HG03108 (cell line): ENCODE results near the gene LYPLAL1.
A peak's percentile ranks its signal among the peaks of the same experiment; 100 is the strongest.
"Not testable (repeated sequence)": the region's sequence is repeated elsewhere in the genome, so short reads cannot be mapped to it uniquely, and the experiment has no call there.

Experiments used
- ATAC-seq: cut with Tn5 transposase; IDR thresholded peaks from one replicate; pipeline ENCODE4 v1.9.1; 2021; ENCODE audit warnings: moderate library complexity; ENCODE audit not compliant: unreplicated experiment

Gene LYPLAL1

DNA sequence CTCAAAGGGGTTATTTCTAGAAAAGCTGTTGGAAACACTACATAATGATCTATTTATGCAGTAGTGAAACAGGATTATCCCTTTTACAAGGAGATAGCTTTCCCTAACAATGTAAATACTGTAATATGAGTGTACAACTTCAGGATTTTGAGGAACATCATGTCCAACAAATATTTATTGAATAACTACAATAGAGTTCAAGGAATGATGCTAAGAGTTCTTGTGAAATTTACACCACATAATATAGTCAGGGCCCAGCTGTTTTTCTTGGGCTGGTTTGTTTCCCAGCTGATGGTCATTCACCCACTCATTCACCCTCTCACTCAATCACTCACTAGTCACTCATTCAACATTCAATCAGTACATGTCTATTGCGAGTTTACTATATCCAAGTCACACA lies 12.3 kb upstream of the LYPLAL1 start:
- no peak for ATAC-seq

GRCh38 chr1:219163401-219163954 lies 10.2 kb upstream of the LYPLAL1 start:
- no peak for ATAC-seq

- no peak for ATAC-seq
Observed at GRCh38 chr1:219171192-219171935, 2.3 kb upstream of the LYPLAL1 start.

DNA sequence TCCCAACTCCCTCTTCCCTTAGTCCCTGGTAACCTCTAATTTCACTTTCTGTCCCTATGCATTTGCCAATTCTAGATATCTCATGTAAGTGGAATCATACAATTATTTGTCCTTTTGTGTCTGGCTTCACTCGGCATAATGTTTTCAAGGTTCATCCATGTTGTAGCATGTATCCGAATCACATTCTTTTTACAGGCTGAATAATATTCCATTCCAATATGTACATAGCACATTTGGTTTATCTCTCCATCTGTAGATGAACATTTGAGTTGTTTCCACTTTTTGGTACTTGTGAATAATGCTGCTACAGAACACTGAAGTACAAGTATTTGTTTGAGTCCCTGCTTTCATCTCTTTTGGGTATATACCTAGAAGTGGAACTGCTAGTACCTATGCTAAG lies 857 bp upstream of the LYPLAL1 start:
- ATAC-seq: no peak

GRCh38 chr1:219173434-219173757 lies 282 bp upstream of the LYPLAL1 start:
- peak; percentile 1 for ATAC-seq

DNA sequence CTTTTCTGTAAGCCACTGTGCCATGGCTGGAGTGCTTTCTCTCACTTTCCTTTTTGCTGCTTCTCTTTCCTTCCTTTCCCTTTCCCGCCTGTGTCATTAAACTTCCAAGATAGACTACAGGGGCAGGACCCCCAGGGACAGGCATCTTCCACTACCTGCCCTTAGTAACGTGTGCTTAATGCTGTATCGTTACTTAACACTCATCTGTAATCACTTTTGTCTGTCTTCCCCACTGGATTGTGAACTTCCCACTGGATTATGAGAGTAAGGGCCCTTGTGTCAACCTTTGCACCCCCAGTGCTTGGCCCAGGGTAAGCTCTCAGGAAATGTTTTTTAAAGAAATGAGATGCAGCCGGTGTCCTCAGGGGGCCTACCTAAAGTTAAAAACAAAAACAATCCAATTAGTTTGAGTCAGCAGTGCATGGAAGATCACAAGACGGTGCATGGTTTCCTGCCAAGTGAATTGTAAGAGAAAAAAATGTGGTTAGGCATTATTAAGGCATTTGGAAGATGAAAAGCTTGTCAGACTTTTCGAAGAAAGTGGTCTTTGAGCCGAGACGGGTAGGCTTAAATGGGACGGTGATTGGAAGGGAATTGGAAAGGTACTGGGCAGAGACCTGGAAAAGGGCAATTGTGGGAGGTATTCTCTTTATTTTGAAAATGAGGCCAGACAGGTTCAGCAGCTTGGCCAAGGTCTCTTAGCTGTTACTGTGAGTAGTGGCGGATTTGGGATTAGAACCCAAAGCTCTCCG lies 958 bp downstream of the LYPLAL1 start:
- peak; percentile 39 for ATAC-seq

DNA sequence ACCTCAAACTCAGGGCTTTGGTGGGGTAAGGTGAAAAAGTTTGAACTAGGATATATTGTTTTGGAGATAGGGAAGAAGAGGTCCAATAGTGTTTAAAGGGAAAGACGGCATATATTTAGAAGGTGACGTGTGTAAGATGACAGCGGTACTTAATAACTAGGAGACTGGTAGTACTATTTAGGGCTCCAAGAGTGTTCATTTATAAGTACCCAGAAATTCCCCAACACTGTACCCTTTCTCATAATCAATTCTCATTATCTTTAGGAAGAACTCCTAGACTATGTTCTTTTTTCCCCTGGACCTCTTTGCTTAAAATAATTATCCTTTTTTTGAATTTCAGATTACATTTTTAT lies 1.5 kb downstream of the LYPLAL1 start:
- ATAC-seq: no peak

GRCh38 chr1:219176168-219176567 lies 2.5 kb downstream of the LYPLAL1 start:
- ATAC-seq: no peak

- ATAC-seq: peak; percentile 27
Observed at GRCh38 chr1:219177363-219177762, 3.7 kb downstream of the LYPLAL1 start.

DNA sequence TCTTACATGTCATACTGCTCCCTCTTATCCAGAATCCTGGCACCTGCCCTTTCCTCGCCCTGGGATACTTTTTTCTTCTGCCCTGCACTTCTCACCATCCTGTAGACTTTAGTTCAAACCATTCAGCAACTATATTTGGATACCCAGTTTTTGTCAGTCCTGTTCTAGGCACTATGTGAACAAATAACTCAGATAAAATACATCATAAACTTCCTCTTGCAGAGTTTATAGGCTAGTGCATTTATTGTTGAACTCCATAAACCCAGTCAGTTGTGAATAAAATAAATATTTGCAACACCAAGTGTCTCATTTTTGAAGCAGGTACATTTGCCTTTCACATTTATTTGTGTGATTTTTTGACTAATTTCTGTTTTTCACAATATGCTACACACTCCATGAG lies 4.3 kb downstream of the LYPLAL1 start:
- no peak for ATAC-seq

DNA sequence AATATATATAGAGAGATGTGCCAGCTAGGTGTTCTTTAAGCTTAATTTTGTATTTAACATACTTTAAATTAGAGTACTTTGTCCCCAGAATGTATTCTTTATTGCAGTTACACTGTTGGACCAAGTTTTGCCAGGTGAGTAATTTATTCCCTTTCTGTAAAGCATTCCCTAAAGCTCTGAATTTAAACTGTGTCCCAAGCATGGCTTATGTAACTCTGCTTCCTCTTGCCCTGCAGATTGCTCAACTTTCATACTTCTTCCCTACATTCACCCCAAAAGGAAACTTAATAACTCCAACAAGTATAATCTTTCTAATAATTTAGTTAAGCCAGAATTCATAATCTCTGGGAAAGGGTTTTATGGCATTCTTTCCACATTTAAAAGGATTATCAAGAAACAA lies 5.6 kb downstream of the LYPLAL1 start:
- ATAC-seq: no peak

DNA sequence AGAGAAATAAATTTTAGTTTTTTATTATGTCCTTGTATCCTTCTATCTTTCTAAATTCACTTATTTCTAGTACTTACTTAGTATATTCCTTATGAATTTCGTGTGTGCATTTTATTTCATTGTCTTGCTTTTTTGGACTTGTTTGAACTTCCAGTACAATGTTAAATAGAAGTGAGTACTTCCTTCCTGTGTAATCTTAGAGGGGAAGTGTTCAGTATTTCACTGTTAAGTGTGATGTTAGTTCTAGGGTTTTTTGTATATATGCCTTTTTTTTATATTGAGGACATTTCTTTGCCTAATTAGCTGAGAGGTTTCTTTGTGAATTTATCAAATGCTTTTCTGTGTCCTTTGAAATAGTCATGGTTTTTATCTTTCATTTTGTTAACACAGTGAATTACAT lies 10.7 kb downstream of the LYPLAL1 start:
- no peak for ATAC-seq

GRCh38 chr1:219185486-219186117 lies 11.9 kb downstream of the LYPLAL1 start:
- no peak for ATAC-seq

GRCh38 chr1:219188331-219188803 lies 14.7 kb downstream of the LYPLAL1 start:
- peak; percentile 44 for ATAC-seq

DNA sequence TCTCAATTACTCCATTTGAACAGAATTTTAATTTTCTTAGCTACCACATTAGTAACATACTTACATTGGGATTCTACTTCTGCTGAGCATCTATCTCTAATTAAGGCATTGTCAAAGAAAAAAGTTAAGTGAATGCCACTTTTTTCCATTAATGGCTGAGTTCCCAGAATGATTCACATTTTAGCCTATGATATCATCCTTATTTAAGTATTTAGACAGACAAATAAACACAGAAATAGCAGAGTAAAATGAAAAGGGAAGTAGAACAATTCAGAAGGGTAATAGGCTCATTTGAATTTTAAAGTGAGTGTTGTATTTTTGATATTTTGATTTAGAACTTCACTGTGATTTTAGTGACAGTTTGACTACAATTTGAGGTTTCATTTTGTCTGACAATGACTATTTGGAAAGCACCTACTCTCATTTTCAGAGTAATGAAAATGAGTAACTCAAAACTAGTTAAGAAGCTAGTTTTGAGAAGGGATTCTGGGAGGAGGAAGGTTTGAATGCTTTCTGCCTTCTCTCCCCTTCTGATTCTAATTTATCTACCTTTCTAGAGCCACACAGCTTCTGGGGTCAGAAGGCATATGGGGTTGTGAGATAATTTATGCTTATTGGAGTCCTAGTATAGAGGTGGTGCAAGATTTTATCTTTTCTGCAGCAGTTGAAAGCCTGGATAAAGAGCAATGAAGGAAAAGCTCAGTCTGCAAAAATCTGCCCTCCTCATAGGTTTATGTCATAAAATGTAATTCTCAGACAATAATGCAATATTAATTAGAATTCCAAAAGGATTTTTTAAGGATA lies 15.5 kb downstream of the LYPLAL1 start:
- peak; percentile 65 for ATAC-seq

- ATAC-seq: no peak
Observed at GRCh38 chr1:219189952-219190351, 16.3 kb downstream of the LYPLAL1 start.

DNA sequence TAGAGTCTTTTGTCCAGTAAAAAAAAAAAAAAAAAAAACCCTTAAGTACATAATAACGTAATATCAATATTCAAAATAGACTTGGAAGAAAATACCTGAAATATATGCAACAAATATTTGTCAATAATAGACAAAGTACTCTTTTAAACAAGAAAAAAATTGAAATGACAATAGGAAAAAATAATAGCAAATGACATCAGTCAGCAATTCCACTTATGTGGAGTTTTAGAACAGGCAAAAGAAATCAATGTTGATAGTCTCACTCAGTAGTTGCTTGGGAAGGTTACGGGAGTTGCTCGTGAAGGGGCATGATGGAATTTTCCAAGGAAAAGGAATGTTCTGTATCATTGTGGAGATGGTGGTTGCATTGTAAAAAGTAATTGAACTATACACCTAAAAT lies 16.9 kb downstream of the LYPLAL1 start:
- no peak for ATAC-seq

DNA sequence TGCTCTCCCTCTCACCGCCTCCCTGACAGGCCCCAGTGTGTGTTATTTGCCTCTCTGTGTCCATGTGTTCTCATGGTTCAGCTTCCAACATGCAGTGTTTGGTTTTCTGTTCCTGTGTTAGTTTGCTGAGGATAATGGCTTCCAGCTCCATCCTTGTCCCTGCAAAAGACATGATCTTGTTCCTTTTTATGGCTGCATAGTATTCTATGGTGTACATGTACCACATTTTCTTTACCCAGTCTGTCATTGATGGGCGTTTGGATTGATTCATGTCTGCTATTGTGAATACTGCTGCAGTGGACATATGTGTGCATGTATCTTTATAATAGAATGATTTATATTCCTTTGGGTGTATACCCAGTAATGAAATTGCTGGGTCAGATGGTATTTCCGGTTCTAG lies 22.2 kb downstream of the LYPLAL1 start:
- ATAC-seq: not testable (repeated sequence)

- ATAC-seq: no peak
Observed at GRCh38 chr1:219201656-219202055, 28.0 kb downstream of the LYPLAL1 start.

- ATAC-seq: no peak
Observed at GRCh38 chr1:219202567-219202966, 28.9 kb downstream of the LYPLAL1 start.

DNA sequence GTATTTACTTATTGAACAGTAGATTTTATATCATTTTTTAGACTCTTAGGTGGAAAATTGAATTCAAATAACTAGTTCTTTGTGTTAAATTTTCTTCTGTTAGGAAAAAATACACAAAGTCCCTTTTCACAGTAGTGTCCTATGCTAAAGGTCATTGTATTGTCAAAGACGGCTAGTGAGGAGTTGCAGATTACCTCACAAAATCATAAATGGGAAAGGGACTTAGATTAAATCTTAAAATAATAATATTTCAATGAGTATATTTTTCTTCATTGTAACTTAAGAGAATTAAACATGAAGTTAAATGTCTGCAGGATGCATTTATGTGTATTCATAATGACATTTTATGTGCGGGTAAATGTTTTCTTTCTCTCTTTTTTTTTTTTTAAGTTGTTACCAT lies 32.7 kb downstream of the LYPLAL1 start:
- ATAC-seq: no peak
